GM23338 (cell line): ENCODE results near the gene IL12A.

ENCODE experiments used
- CTCF ChIP-seq, 2 experiments: fragments of 200-600 bp in 1 of 2; sonication (generic) in 1 of 2; conservative IDR thresholded peaks; 2 replicates each; pipeline versions ENCODE4 v1.5.1 to v1.6.1; 2016 to 2017; ENCODE audit warnings: antibody characterized with exemption in 2 of 2, low read depth in 2 of 2, mild to moderate bottlenecking in 2 of 2, moderate library complexity in 1 of 2
- ETS1 ChIP-seq: IDR thresholded peaks from 2 replicates; pipeline ENCODE4 v1.6.1; 2016; ENCODE audit warnings: antibody characterized with exemption
- EZH2 ChIP-seq: fragments of 200-600 bp; sonication (generic); IDR thresholded peaks from one replicate; pipeline ENCODE4 v1.8.0; 2017; ENCODE audit warnings: antibody characterized with exemption, mild to moderate bottlenecking, low read depth; ENCODE audit not compliant: unreplicated experiment
- EZH2phosphoT487 ChIP-seq: fragments of 200-600 bp; sonication (generic); IDR thresholded peaks from one replicate; pipeline ENCODE4 v1.8.1; 2018; ENCODE audit warnings: antibody characterized with exemption; ENCODE audit not compliant: unreplicated experiment
- POLR2AphosphoS5 ChIP-seq: IDR thresholded peaks from 2 replicates; pipeline ENCODE4 v1.6.1; 2016; ENCODE audit warnings: antibody characterized with exemption, low read depth
- REST ChIP-seq: IDR thresholded peaks from one replicate; pipeline ENCODE4 v1.6.1; 2018; ENCODE audit warnings: antibody characterized with exemption; ENCODE audit not compliant: unreplicated experiment
- ZNF331 ChIP-seq: fragments of 250-450 bp; sonication (Bioruptor Pico); IDR thresholded peaks from 2 replicates; pipeline ENCODE4 v1.5.0; 2020; ENCODE audit warnings: low read depth, mild to moderate bottlenecking, moderate library complexity

- TF ChIP-seq CTCF (conservative IDR thresholded peaks at IDR 0.05; ENCODE audit: low read depth in 2 of 2) = no peak
- TF ChIP-seq ETS1 = no peak
- TF ChIP-seq EZH2 = no peak
- no peak for TF ChIP-seq POLR2AphosphoS5
- TF ChIP-seq EZH2phosphoT487 = no peak
- no peak for TF ChIP-seq REST
- TF ChIP-seq ZNF331 = no peak
These were observed 24.3 kb upstream of the IL12A start for GRCh38 chr3:159964166-159964973.
